ENCODE data around the gene RSBN1L. TPM values are rescaled to one million over a fixed set of nuclear protein-coding genes. Genes with fewer than 3 reads are reported as not detected.

Gene RSBN1L
- polyA plus RNA-seq, 1 donor (not counting 4 experiments of a cell fraction or from before 2014, with no cell fraction given): 9.6 TPM

- H2AFZ ChIP-seq (ENCODE audit: control insufficient read depth, low read length): no peak overlapping the region
- no peaks in the 10 kb centered on the region for H3K9me1 ChIP-seq (ENCODE audit: control insufficient read depth, extremely low read depth, insufficient read depth, low read length)
- FAIRE-seq (no peak), DNase-seq (ENCODE audit: low read depth, low spot score) (no peak)
- dilution Hi-C loops (cut with MboI; ENCODE audit: extremely low pct_ligation_motif_present, low sequenced_read_pairs): no loop called here
- H3K9me3 ChIP-seq (ENCODE audit: control insufficient read depth, low read depth, low read length): no peaks in the 10 kb centered on the region
- H3K27ac ChIP-seq (ENCODE audit: control insufficient read depth, insufficient read depth, low read length): no peak overlapping the region
- H4K20me1 ChIP-seq (ENCODE audit: control insufficient read depth, extremely low read depth, insufficient read depth, low read length): no peaks in the 10 kb centered on the region
- no peaks in the 10 kb centered on the region for H3K36me3 ChIP-seq (ENCODE audit: control insufficient read depth in 2 of 2, extremely low read depth in 1 of 2, insufficient read depth in 2 of 2, low read length in 2 of 2)
- H3K4me3 ChIP-seq (ENCODE audit: control insufficient read depth in 2 of 3, extremely low read depth in 1 of 3, insufficient read depth in 2 of 3, low read depth in 1 of 3, low read length in 3 of 3): no peak overlapping the region
- no peak overlapping the region for H3K9ac ChIP-seq (ENCODE audit: control insufficient read depth, extremely low read depth, insufficient read depth, low read length)
- H3K4me2 ChIP-seq (ENCODE audit: control insufficient read depth, extremely low read depth, insufficient read depth, low read depth, low read length): no peak overlapping the region
- TF ChIP-seq EZH2 (IDR thresholded peaks at IDR 0.05; ENCODE audit: low read length) (no peak), CTCF (optimal IDR thresholded peaks at IDR 0.05 in 1 of 3, IDR thresholded peaks at IDR 0.05 in 1 of 3, conservative IDR thresholded peaks at IDR 0.05 in 1 of 3; ENCODE audit: extremely low read depth in 1 of 3, insufficient read depth in 2 of 3, low read length in 3 of 3) (no peak)
- no peaks in the 10 kb centered on the region for H3K27me3 ChIP-seq (ENCODE audit: control insufficient read depth, extremely low read depth, insufficient read depth, low read length)
- H3K4me1 ChIP-seq (ENCODE audit: control insufficient read depth, extremely low read depth, insufficient read depth, low read length): peaks cover 4% of the 10 kb centered on the region
- peaks cover 13% of the 10 kb centered on the region for H3K79me2 ChIP-seq (ENCODE audit: control insufficient read depth, insufficient read depth, low read length)
Measured at GRCh38 chr7:77738382-77738781, 42.1 kb downstream of the RSBN1L start.

GRCh38 chr7:77738871-77739270 lies 42.6 kb downstream of the RSBN1L start:
- Histone ChIP-seq H3K27me3 (ENCODE audit: control insufficient read depth, extremely low read depth, insufficient read depth, low read length) (no peaks in the 10 kb centered on the region), H4K20me1 (ENCODE audit: control insufficient read depth, extremely low read depth, insufficient read depth, low read length) (no peaks in the 10 kb centered on the region), H3K36me3 (ENCODE audit: control insufficient read depth in 2 of 2, extremely low read depth in 1 of 2, insufficient read depth in 2 of 2, low read length in 2 of 2) (no peaks in the 10 kb centered on the region), H3K4me2 (ENCODE audit: control insufficient read depth, extremely low read depth, insufficient read depth, low read depth, low read length) (no peak overlapping the region), H3K27ac (ENCODE audit: control insufficient read depth, insufficient read depth, low read length) (no peak overlapping the region), H3K9ac (ENCODE audit: control insufficient read depth, extremely low read depth, insufficient read depth, low read length) (no peak overlapping the region), H3K4me1 (ENCODE audit: control insufficient read depth, extremely low read depth, insufficient read depth, low read length) (peaks cover 4% of the 10 kb centered on the region), H3K9me1 (ENCODE audit: control insufficient read depth, extremely low read depth, insufficient read depth, low read length) (no peaks in the 10 kb centered on the region), H3K79me2 (ENCODE audit: control insufficient read depth, insufficient read depth, low read length) (peaks cover 11% of the 10 kb centered on the region), H2AFZ (ENCODE audit: control insufficient read depth, low read length) (no peak overlapping the region), H3K9me3 (ENCODE audit: control insufficient read depth, low read depth, low read length) (no peaks in the 10 kb centered on the region), H3K4me3 (ENCODE audit: control insufficient read depth in 2 of 3, extremely low read depth in 1 of 3, insufficient read depth in 2 of 3, low read depth in 1 of 3, low read length in 3 of 3) (no peak overlapping the region)
- dilution Hi-C loops (cut with MboI; ENCODE audit: extremely low pct_ligation_motif_present, low sequenced_read_pairs): no loop called here
- no peak for DNase-seq (ENCODE audit: low read depth, low spot score)
- no peak for FAIRE-seq
- no peak for TF ChIP-seq CTCF (optimal IDR thresholded peaks at IDR 0.05 in 1 of 3, IDR thresholded peaks at IDR 0.05 in 1 of 3, conservative IDR thresholded peaks at IDR 0.05 in 1 of 3; ENCODE audit: extremely low read depth in 1 of 3, insufficient read depth in 2 of 3, low read length in 3 of 3)
- no peak for TF ChIP-seq EZH2 (IDR thresholded peaks at IDR 0.05; ENCODE audit: low read length)

All from keratinocyte (primary cell).